K562 (cell line): ENCODE measurements around the gene TCF12. TPM values are rescaled to one million over a fixed set of nuclear protein-coding genes. Genes with fewer than 3 reads are reported as not detected.

Source experiments
- CEBPB ChIP-seq: fragments of 450-650 bp; IDR thresholded peaks from 2 replicates; pipeline ENCODE4 v1.6.1; 2016; ENCODE audit warnings: missing genetic modification characterization, missing compliant biosample characterization
- DIDO1 ChIP-seq: fragments of 450-650 bp; IDR thresholded peaks from 2 replicates; pipeline ENCODE4 v1.6.1; 2016; ENCODE audit warnings: low read depth, missing biosample characterization, missing genetic modification characterization
- DNMT1 ChIP-seq: fragments of 450-650 bp; IDR thresholded peaks from 2 replicates; pipeline ENCODE4 v1.6.1; 2016; ENCODE audit warnings: antibody characterized with exemption, mild to moderate bottlenecking
- FOXM1 ChIP-seq, 2 experiments: fragments of 450-650 bp in 1 of 2; sonication (generic) in 1 of 2; formaldehyde crosslinking in 1 of 2; IDR thresholded peaks; 2 replicates each; pipeline versions ENCODE4 v1.6.1 to v1.9.0; 2017 to 2022; ENCODE audit warnings: low read depth in 2 of 2, mild to moderate bottlenecking in 2 of 2, missing genetic modification reagents in 1 of 2, moderate library complexity in 1 of 2
- FOXO4 ChIP-seq: fragments of 450-650 bp; formaldehyde crosslinking; IDR thresholded peaks from 2 replicates; pipeline ENCODE4 v1.4.0; 2020; ENCODE audit warnings: mild to moderate bottlenecking, moderate library complexity
- HNRNPH1 ChIP-seq: fragments of 200-400 bp; formaldehyde crosslinking; optimal IDR thresholded peaks from 2 replicates; pipeline ENCODE3; 2017; ENCODE audit warnings: low read depth, mild to moderate bottlenecking, low read length, moderate library complexity
- KAT8 ChIP-seq: fragments of 450-650 bp; IDR thresholded peaks from 2 replicates; pipeline ENCODE4 v1.6.1; 2016; ENCODE audit warnings: low read depth, mild to moderate bottlenecking
- KHSRP ChIP-seq: fragments of 450-650 bp; IDR thresholded peaks from 2 replicates; pipeline ENCODE4 v1.6.1; 2017
- MCM5 ChIP-seq: fragments of 450-650 bp; IDR thresholded peaks from 2 replicates; pipeline ENCODE4 v1.6.1; 2016; ENCODE audit warnings: low read depth
- NCOA6 ChIP-seq: fragments of 450-650 bp; IDR thresholded peaks from 2 replicates; pipeline ENCODE4 v1.6.1; 2017; ENCODE audit warnings: mild to moderate bottlenecking
- OTX1 ChIP-seq: fragments of 450-650 bp; formaldehyde crosslinking; IDR thresholded peaks from 2 replicates; pipeline ENCODE4 v1.4.0; 2022; ENCODE audit warnings: mild to moderate bottlenecking
- POLR2A ChIP-seq: fragments of 450-650 bp; conservative IDR thresholded peaks from 2 replicates; pipeline ENCODE4 v1.6.1; 2016
- RBM25 ChIP-seq: fragments of 200-400 bp; formaldehyde crosslinking; IDR thresholded peaks from 2 replicates; pipeline ENCODE4 v1.6.1; 2018; ENCODE audit warnings: low read length, low read depth, moderate library complexity; ENCODE audit not compliant: severe bottlenecking
- RFX5 ChIP-seq: IDR thresholded peaks from 2 replicates; pipeline ENCODE4 v1.6.1; 2011; ENCODE audit warnings: low read depth, mild to moderate bottlenecking, improper control_type of control experiment, low read length
- TARDBP ChIP-seq: fragments of 450-650 bp; IDR thresholded peaks from 2 replicates; pipeline ENCODE4 v1.6.1; 2016
- ZBTB40 ChIP-seq, 2 experiments: fragments of 450-650 bp in 1 of 2; sonication (generic) in 1 of 2; formaldehyde crosslinking in 1 of 2; IDR thresholded peaks; 2 replicates each; pipeline versions ENCODE4 v1.7.1 to v1.9.0; 2016 to 2022; ENCODE audit warnings: inconsistent platforms in 1 of 2, mild to moderate bottlenecking in 1 of 2, missing genetic modification reagents in 1 of 2
- ZNF12 ChIP-seq: sonication (generic); formaldehyde crosslinking; IDR thresholded peaks from 2 replicates; pipeline ENCODE4 v1.4.0; 2020; ENCODE audit warnings: mild to moderate bottlenecking, missing genetic modification reagents
- polyA plus RNA-seq, 8 experiments: library from polyadenylated mRNA; depleted of rRNA in 4 of 8; stranded (reverse) in 5 of 8; unstranded in 3 of 8; fragments of >200 nt; fragmentation: Nextera tagmentation in 2 of 8; fragmentation: Illumina TruSeq in 1 of 8; extraction: Ambion mirVana in 2 of 8; extraction: Trizol in 1 of 8; gene quantifications; 2 replicates each; pipeline versions ENCODE4 v1.2.1 to v1.2.3, GENCODE V29; 2011 to 2014; ENCODE audit warnings: inconsistent platforms in 1 of 8, missing spikeins in 1 of 8
- total RNA-seq, 7 experiments: library from RNA; depleted of rRNA in 6 of 7; stranded (reverse); fragments of >200 nt in 6 of 7; fragmentation: Illumina TruSeq in 2 of 7; extraction: Trizol in 2 of 7; gene quantifications; 2 replicates each; pipeline versions ENCODE4 v1.2.1 to v1.2.3, GENCODE V29; 2011 to 2021; ENCODE audit warnings: low replicate concordance in 1 of 7

TCF12 gene
- total and polyA plus RNA-seq, 9 of the 15 experiments (the other 6 are each of a cell fraction or from before 2014, with no cell fraction given) = 10.5 to 132 (median 52.9) TPM

DNA sequence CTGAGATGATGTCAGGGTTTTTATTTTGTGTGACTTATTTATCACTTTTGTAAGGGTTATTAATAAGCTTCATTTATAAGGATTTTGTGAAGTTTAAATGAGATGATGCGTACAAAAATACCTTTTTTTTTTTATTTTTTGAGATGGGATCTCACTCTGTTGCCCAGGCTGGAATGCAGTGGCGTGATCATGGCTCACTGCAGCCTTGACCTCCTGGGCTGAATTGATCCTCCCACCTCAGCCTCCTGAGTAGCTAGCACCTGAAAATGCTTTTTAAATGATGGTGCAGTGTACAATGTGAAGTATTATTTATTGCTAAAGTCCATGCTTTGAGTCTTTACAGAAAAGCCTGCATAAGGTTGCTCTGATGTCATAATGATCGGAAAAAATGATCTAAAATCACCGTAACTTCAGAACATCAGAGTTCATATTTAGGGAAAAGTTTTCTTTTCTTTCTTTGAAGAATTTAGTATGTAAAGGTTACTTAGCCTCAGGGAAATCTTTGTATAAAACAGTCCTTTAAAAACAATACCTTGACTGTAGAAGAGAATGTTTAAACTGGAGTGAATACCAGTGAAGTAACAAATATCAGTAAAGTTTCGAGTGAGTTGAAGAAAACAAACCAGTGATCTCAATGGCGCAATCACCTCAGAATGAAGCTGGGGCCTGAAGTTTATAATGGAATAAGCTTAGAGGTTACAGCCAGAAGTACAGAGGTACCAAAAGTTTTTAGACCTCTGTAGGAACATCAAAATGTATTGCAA is 29.7 kb downstream of the TCF12 start (continued):
- TF ChIP-seq ZBTB40 (IDR thresholded peaks at IDR 0.05) (peak; percentile 58; the same call in 1 of the 2 replicates), ZBTB40 (CRISPR knock-in tag; IDR thresholded peaks at IDR 0.05) (no peak), KAT8 (no peak), TARDBP (no peak), RBM25 (no peak), CEBPB (tag) (peak; percentile 73; the same call in 1 of the 2 replicates), OTX1 (CRISPR knock-in tag) (no peak), MCM5 (no peak), DNMT1 (no peak), KHSRP (no peak), ZNF12 (CRISPR knock-in tag) (no peak), NCOA6 (no peak), HNRNPH1 (no peak), RFX5 (no peak), FOXO4 (no peak), POLR2A (no peak), DIDO1 (tag) (no peak), FOXM1 (IDR thresholded peaks at IDR 0.05; ENCODE audit: low read depth) (no peak), FOXM1 (CRISPR knock-in tag; IDR thresholded peaks at IDR 0.05; ENCODE audit: low read depth) (no peak)
